Skin epidermis (tissue), 12 donors: ENCODE data around the gene MYOZ1.
A peak's percentile ranks its signal among the peaks of the same experiment; 100 is the strongest.

Experiments used
- H3K27ac ChIP-seq, 21 experiments: fragments of 200-600 bp; sonication (generic) in 11 of 21; one replicate each; pipeline ENCODE4 v1.5.0; 2020; ENCODE audit warnings: mild to moderate bottlenecking in 3 of 21, inconsistent platforms in 2 of 21, moderate library complexity in 2 of 21
- H3K4me3 ChIP-seq, 7 experiments: fragments of 200-600 bp; sonication (generic) in 2 of 7; one replicate each; pipeline ENCODE4 v1.5.0; 2020; ENCODE audit warnings: inconsistent platforms in 2 of 7, mild to moderate bottlenecking in 2 of 7, moderate library complexity in 1 of 7

Gene MYOZ1

GRCh38 chr10:73614720-73615119, 26.6 kb downstream of the MYOZ1 start:
- no peak overlapping the region for H3K27ac ChIP-seq
- H3K4me3 ChIP-seq: no peak overlapping the region

GRCh38 chr10:73609116-73609515, 32.2 kb downstream of the MYOZ1 start:
- Histone ChIP-seq H3K4me3 (no peak overlapping the region), H3K27ac (no peak overlapping the region)

GRCh38 chr10:73601486-73601921, 39.8 kb downstream of the MYOZ1 start:
- Histone ChIP-seq H3K4me3 (no peak overlapping the region), H3K27ac (peak overlapping the region in 17 of 21 experiments; percentile 16 to 83 (median 63))

GRCh38 chr10:73597346-73597745, 43.9 kb downstream of the MYOZ1 start:
- no peak overlapping the region for H3K4me3 ChIP-seq
- no peak overlapping the region for H3K27ac ChIP-seq

- Histone ChIP-seq H3K27ac (no peak overlapping the region), H3K4me3 (no peak overlapping the region)
These were observed 47.5 kb downstream of the MYOZ1 start for GRCh38 chr10:73593812-73594211.

- Histone ChIP-seq H3K27ac (no peak overlapping the region), H3K4me3 (no peak overlapping the region)
These were observed 48.2 kb downstream of the MYOZ1 start for GRCh38 chr10:73593110-73593509.

- H3K4me3 ChIP-seq: no peak overlapping the region
- H3K27ac ChIP-seq: peak overlapping the region in 19 of 21 experiments; percentile 1 to 75 (median 61)
These were observed 49.2 kb downstream of the MYOZ1 start for GRCh38 chr10:73591935-73592699.

GRCh38 chr10:73590881-73591799, 50.1 kb downstream of the MYOZ1 start, which contains the start of gene USP54:
Gene USP54 (minus strand): TSS chr10:73591342. CDS start chr10:73575658, 15,684 bp downstream.
- no peak within 1 kb of the TSS for H3K4me3 ChIP-seq
- H3K27ac ChIP-seq: peak within 1 kb of the TSS in 19 of 21 experiments; percentile 1 to 75 (median 61)

- peak overlapping the region in 2 of 21 experiments; percentile 24 to 39 for H3K27ac ChIP-seq
These were observed 51.6 kb downstream of the MYOZ1 start for GRCh38 chr10:73589563-73590126.

GRCh38 chr10:73588656-73589055, 52.6 kb downstream of the MYOZ1 start:
- Histone ChIP-seq H3K4me3 (no peak overlapping the region), H3K27ac (peak overlapping the region in 1 of 21 experiments; percentile 8)

More at GRCh38 chr10:73589563-73590126, 51.6 kb downstream of the MYOZ1 start:
- no peak overlapping the region for H3K4me3 ChIP-seq

- peak overlapping the region in 2 of 21 experiments; percentile 21 to 42 for H3K27ac ChIP-seq
- H3K4me3 ChIP-seq: no peak overlapping the region
These were observed 54.7 kb downstream of the MYOZ1 start for GRCh38 chr10:73586583-73586984.

- Histone ChIP-seq H3K27ac (no peak overlapping the region), H3K4me3 (no peak overlapping the region)
These were observed 55.9 kb downstream of the MYOZ1 start for GRCh38 chr10:73585327-73585726.

- Histone ChIP-seq H3K4me3 (no peak overlapping the region), H3K27ac (no peak overlapping the region)
These were observed 56.5 kb downstream of the MYOZ1 start for GRCh38 chr10:73584737-73585136.

GRCh38 chr10:73581918-73582317, 59.4 kb downstream of the MYOZ1 start:
- no peak overlapping the region for H3K27ac ChIP-seq
- no peak overlapping the region for H3K4me3 ChIP-seq
